OCI-LY1 (cell line): Measurements from ENCODE around the gene SCRN1.

Source experiments
- H2AFZ ChIP-seq: fragments of 200-600 bp; sonication (generic), shearing (Covaris generic); 2 replicates; pipeline ENCODE4 v1.6.0; 2014; ENCODE audit warnings: antibody characterized with exemption, mild to moderate bottlenecking, low read length
- H3F3A ChIP-seq: fragments of 200-600 bp; sonication (generic), shearing (Covaris generic); 2 replicates; pipeline ENCODE4 v1.6.0; 2014; ENCODE audit warnings: mild to moderate bottlenecking, antibody characterized with exemption, low read length, moderate library complexity; ENCODE audit not compliant: insufficient read depth
- H3K27ac ChIP-seq: fragments of 200-600 bp; sonication (generic); 2 replicates; pipeline ENCODE4 v1.5.1; 2014; ENCODE audit warnings: low read length, mixed run types, mild to moderate bottlenecking, low read depth; ENCODE audit not compliant: poor library complexity, severe bottlenecking
- H3K27me3 ChIP-seq: fragments of 200-600 bp; sonication (generic); 2 replicates; pipeline ENCODE4 v1.6.0; 2014; ENCODE audit warnings: antibody characterized with exemption, mild to moderate bottlenecking, low read length, moderate library complexity; ENCODE audit not compliant: insufficient read depth
- H3K36me3 ChIP-seq: fragments of 200-600 bp; sonication (generic); 2 replicates; pipeline ENCODE4 v1.6.1; 2014; ENCODE audit warnings: mild to moderate bottlenecking, antibody characterized with exemption, low read length, moderate library complexity, mixed read lengths; ENCODE audit not compliant: insufficient read depth
- H3K4me1 ChIP-seq: fragments of 200-600 bp; sonication (generic); 2 replicates; pipeline ENCODE4 v1.5.1; 2014; ENCODE audit warnings: mild to moderate bottlenecking, low read length, moderate library complexity; ENCODE audit not compliant: insufficient read depth, severe bottlenecking
- H3K4me2 ChIP-seq: fragments of 200-600 bp; sonication (generic), shearing (Covaris generic); 2 replicates; pipeline ENCODE4 v1.6.1; 2014; ENCODE audit warnings: low read length
- H3K4me3 ChIP-seq: fragments of 200-600 bp; sonication (generic); 2 replicates; pipeline ENCODE4 v1.5.1; 2014; ENCODE audit warnings: low read length, low read depth, mild to moderate bottlenecking, mixed read lengths; ENCODE audit not compliant: poor library complexity, severe bottlenecking
- H3K79me2 ChIP-seq: fragments of 200-600 bp; shearing (Covaris generic); 2 replicates; pipeline ENCODE4 v1.6.1; 2016; ENCODE audit warnings: mixed run types, low read length, mixed read lengths; ENCODE audit not compliant: insufficient read depth
- H3K9ac ChIP-seq: fragments of 200-600 bp; sonication (generic), shearing (Covaris generic); 2 replicates; pipeline ENCODE4 v1.6.1; 2014; ENCODE audit warnings: mild to moderate bottlenecking, low read length, mixed read lengths
- H3K9me2 ChIP-seq: fragments of 200-600 bp; sonication (generic), shearing (Covaris generic); 2 replicates; pipeline ENCODE4 v1.6.1; 2014; ENCODE audit warnings: low read depth, mild to moderate bottlenecking, low read length, mixed read lengths
- H3K9me3 ChIP-seq: fragments of 200-600 bp; shearing (Covaris generic); 2 replicates; pipeline ENCODE4 v1.6.1; 2014; ENCODE audit warnings: low read length, mixed read lengths
- H4K20me1 ChIP-seq: fragments of 200-600 bp; sonication (generic), shearing (Covaris generic); 2 replicates; pipeline ENCODE4 v1.6.0; 2016; ENCODE audit warnings: mild to moderate bottlenecking, low read length; ENCODE audit not compliant: insufficient read depth
- EZH2 ChIP-seq: fragments of 200-600 bp; sonication (generic), shearing (Covaris generic); IDR thresholded peaks from 2 replicates; pipeline ENCODE4 v1.8.0; 2017; ENCODE audit warnings: borderline replicate concordance, mixed run types, mild to moderate bottlenecking, antibody characterized with exemption, low read length, moderate library complexity, mixed read lengths
- TF ChIP-seq, protein P1 (sequence below): fragments of 200-600 bp; sonication (generic), shearing (Covaris generic); IDR thresholded peaks from 2 replicates; pipeline ENCODE4 v1.5.1; 2017; ENCODE audit warnings: mild to moderate bottlenecking, antibody characterized with exemption, low read length, moderate library complexity, mixed read lengths

The SCRN1 gene

DNA sequence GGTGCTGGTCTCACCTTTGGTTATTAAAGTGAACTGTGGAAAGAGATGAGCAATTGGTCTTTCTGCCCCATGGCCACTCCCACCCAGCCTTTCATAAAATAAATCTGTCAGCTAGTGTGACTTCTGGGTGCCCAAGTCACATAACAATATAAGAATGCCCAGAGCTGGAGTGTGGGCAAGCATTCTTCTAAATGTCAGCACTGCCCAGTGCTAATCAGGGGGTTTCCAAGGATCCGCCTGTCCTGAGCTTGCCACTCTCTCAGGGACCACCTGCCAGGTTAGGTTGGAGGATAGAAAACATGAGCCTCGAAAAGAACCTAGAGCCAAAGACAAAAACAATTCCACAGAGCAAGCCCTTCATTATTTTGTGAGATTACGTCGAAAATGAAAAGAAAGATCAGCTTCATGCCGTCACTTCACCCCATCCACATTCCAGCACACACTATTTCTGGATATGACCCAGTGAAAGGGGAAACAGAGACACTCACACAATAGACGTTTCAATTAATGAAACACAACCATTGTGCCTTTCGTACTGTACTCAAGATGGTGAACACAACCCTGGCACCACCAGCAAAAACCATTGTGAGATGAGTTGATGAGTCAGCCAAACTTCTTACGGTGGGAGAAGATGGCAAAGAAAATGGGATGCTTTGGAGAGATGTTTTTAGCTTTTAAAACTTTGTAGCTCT lies 30.8 kb downstream of the SCRN1 start:
- no peaks in the 10 kb centered on the region for H3K27me3 ChIP-seq
- TF ChIP-seq, protein P1, sequence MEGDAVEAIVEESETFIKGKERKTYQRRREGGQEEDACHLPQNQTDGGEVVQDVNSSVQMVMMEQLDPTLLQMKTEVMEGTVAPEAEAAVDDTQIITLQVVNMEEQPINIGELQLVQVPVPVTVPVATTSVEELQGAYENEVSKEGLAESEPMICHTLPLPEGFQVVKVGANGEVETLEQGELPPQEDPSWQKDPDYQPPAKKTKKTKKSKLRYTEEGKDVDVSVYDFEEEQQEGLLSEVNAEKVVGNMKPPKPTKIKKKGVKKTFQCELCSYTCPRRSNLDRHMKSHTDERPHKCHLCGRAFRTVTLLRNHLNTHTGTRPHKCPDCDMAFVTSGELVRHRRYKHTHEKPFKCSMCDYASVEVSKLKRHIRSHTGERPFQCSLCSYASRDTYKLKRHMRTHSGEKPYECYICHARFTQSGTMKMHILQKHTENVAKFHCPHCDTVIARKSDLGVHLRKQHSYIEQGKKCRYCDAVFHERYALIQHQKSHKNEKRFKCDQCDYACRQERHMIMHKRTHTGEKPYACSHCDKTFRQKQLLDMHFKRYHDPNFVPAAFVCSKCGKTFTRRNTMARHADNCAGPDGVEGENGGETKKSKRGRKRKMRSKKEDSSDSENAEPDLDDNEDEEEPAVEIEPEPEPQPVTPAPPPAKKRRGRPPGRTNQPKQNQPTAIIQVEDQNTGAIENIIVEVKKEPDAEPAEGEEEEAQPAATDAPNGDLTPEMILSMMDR = no peak
- no peak for TF ChIP-seq EZH2
- H3K36me3 ChIP-seq = peaks cover 26% of the 10 kb centered on the region
- H4K20me1 ChIP-seq = no peaks in the 10 kb centered on the region
- H2AFZ ChIP-seq = no peak overlapping the region
- H3K79me2 ChIP-seq = no peaks in the 10 kb centered on the region
- no peak overlapping the region for H3K4me2 ChIP-seq
- no peak overlapping the region for H3K4me3 ChIP-seq
- peak overlapping the region; percentile 47 for H3K27ac ChIP-seq
- no peak overlapping the region for H3K9ac ChIP-seq
- H3K4me1 ChIP-seq = peaks cover 35% of the 10 kb centered on the region
- H3K9me3 ChIP-seq = no peaks in the 10 kb centered on the region
- H3K9me2 ChIP-seq = no peaks in the 10 kb centered on the region
- H3F3A ChIP-seq = no peaks in the 10 kb centered on the region

DNA sequence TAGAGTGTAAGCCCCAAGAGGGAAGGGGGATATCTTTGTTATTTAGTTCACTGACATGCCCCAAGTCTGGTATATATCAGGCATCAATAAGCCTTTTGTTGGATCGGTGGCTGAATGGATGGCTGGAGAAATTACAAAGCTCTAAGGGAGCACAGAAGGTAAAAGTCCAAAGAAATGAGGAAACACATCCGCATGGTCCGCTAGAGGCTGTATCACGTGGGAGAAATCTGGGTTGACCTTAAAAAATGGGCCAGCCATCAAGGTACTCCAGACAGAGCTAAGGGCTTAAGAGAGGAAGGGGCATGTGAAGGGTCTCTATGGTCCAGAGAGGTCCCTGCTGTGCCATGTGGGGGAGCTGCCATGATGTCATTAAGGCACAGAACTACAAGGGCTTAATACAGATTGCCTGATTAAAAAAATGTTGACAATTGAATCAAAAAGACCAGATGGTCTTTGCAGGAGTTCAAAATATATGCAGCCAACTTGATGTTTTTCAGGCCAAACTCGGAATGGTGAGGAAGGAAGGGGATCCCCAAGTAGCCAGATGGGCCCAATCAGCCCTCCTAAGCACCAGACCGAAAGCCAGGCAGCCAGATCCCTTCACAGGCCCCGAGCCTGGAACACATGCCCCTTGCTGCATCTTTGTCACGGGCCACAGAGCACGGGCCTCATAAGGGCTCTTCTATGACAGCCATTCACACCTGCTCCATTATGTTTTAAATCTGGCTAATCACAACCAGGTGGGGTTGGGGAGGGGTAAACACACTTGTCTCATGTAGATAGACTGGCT lies 31.9 kb downstream of the SCRN1 start:
- Histone ChIP-seq H3K27ac (peak overlapping the region; percentile 47), H3F3A (no peaks in the 10 kb centered on the region), H3K4me2 (no peak overlapping the region; the same call in 1 of the 2 replicates), H3K27me3 (no peaks in the 10 kb centered on the region), H3K9me3 (no peaks in the 10 kb centered on the region), H3K4me1 (peaks cover 35% of the 10 kb centered on the region), H3K36me3 (peaks cover 28% of the 10 kb centered on the region), H3K9ac (no peak overlapping the region), H3K9me2 (no peaks in the 10 kb centered on the region), H2AFZ (no peak overlapping the region), H4K20me1 (no peaks in the 10 kb centered on the region), H3K79me2 (no peaks in the 10 kb centered on the region), H3K4me3 (no peak overlapping the region)
- TF ChIP-seq, protein P1 = no peak
- TF ChIP-seq EZH2 = no peak

DNA sequence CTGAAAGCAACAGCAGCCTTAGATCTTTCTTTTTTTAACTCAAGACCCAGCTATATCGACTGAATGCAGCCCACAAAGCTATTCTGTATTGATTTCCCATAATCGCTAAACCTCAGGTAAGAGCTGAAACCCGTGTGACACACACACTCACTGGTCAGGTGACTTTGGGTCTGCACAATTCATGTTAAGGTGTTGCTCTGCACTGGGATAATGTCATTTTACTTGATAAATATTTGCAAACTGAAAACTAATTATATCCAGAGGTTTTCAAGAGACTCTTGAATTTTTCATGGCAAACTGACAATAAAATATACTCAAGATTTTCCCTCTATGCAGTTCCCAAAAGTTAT lies 33.1 kb downstream of the SCRN1 start:
- Histone ChIP-seq H3K4me2 (peak overlapping the region; percentile 11; the same call in 1 of the 2 replicates), H3K79me2 (no peaks in the 10 kb centered on the region), H3K27me3 (no peaks in the 10 kb centered on the region), H3K27ac (peak overlapping the region; percentile 51), H3K36me3 (peaks cover 36% of the 10 kb centered on the region), H3K4me3 (no peak overlapping the region), H4K20me1 (no peaks in the 10 kb centered on the region), H3K9ac (no peak overlapping the region), H3K9me2 (no peaks in the 10 kb centered on the region), H2AFZ (no peak overlapping the region), H3F3A (no peaks in the 10 kb centered on the region), H3K4me1 (peaks cover 35% of the 10 kb centered on the region), H3K9me3 (peaks cover 6% of the 10 kb centered on the region)
- TF ChIP-seq, protein P1 = no peak
- TF ChIP-seq EZH2 = no peak
